ENCODE results near the gene VCAN.

GRCh38 chr5:83513491-83513890 lies 41.9 kb downstream of the VCAN start:
- TF ChIP-seq GATA2 (IDR thresholded peaks at IDR 0.05; ENCODE audit: low read depth, low read length) (no peak), GATA3 (IDR thresholded peaks at IDR 0.05; ENCODE audit: low read depth, low read length) (no peak)
